ENCODE results near the gene ZNF423.

Gene ZNF423

DNA sequence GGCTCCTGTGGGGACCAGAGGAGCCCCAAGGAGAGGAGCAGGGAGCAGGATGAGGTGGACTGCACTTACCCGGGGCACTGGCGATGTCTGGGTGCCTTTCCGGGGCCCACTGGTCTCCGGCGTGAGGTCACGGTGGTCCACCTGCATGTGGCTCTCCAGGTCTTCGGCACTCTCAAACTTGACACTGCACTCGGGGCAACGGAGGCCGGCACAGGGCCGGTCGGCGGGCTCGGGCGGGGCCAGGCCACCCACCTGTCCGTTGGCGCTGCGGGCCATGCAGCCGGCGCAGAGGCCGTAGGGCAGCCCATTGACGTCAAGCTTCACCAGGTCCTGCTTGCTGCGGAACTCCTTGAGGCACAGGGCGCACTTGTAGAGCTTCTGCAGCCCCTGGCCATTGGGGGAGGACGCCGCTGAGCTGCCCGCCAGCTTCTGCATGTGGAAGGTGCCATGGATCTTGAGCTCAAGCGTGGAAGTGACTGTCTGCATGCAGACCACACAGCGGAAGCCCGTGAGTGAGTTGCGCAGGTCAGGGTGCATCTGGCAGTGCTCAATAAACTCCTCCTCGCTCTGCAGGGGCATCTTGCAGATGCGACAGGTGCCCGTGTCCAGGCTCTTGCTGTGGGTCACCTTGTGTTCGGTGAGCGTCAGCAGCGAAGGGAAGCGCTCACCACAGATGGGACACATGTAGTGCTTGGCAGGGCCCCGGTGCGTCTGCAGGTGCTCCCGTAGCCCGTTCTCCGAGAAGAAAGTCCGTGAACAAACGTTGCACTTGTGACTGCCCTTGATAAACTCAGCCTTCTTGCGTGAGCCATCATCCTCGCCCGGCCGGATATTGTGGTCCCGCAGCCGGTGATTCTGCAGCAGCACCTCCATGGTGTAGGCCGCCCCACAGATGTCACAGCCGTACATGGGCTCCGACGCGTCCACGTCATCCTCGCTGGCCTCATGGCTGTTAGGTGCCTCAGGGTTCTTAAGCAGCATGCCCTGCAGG lies 220.0 kb downstream of the ZNF423 start:
- Histone ChIP-seq H3K36me3 (ENCODE audit: control insufficient read depth, insufficient read depth, low read length) (no peaks in the 10 kb centered on the region), H3K27me3 (replicated peaks; ENCODE audit: control insufficient read depth, insufficient read depth, low read length) (no peaks in the 10 kb centered on the region), H3K4me3 (replicated peaks; ENCODE audit: low read depth, low read length) (no peak overlapping the region)
- TF ChIP-seq CTCF (IDR thresholded peaks at IDR 0.05; ENCODE audit: insufficient read depth, low read length, poor library complexity, severe bottlenecking) = no peak
- DNase-seq (ENCODE audit: extremely low read depth, insufficient read length) = no peak

DNA sequence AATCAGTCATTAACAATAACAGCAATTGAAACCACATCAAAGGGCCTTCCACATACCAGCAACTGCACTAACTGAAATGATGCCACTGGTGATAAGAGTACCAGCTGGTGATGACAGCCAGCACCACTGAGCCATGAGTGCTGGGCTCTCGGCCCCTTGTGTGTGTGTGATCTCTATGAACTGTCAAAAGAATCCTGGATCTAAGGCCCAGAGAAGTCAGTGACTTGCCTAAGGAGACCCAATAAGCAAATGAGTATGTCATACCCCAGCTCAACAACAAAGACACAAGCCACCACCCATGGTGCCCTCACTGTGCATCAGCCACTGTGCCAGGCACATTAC lies 220.9 kb downstream of the ZNF423 start:
- Histone ChIP-seq H3K4me3 (replicated peaks; ENCODE audit: low read depth, low read length) (no peak overlapping the region), H3K36me3 (ENCODE audit: control insufficient read depth, insufficient read depth, low read length) (no peaks in the 10 kb centered on the region)
- no peak for TF ChIP-seq CTCF (IDR thresholded peaks at IDR 0.05; ENCODE audit: insufficient read depth, low read length, poor library complexity, severe bottlenecking)

GRCh38 chr16:49634235-49635008 lies 221.5 kb downstream of the ZNF423 start:
- H3K4me3 ChIP-seq (replicated peaks; ENCODE audit: low read depth, low read length) = no peak overlapping the region
- no peaks in the 10 kb centered on the region for H3K27me3 ChIP-seq (replicated peaks; ENCODE audit: control insufficient read depth, insufficient read depth, low read length)
- no peak for DNase-seq (ENCODE audit: extremely low read depth, insufficient read length)
- no peak for TF ChIP-seq CTCF (IDR thresholded peaks at IDR 0.05; ENCODE audit: insufficient read depth, low read length, poor library complexity, severe bottlenecking)
- H3K36me3 ChIP-seq (ENCODE audit: control insufficient read depth, insufficient read depth, low read length) = no peaks in the 10 kb centered on the region

More for the DNA sequence above, 220.9 kb downstream of the ZNF423 start:
- H3K27me3 ChIP-seq (replicated peaks; ENCODE audit: control insufficient read depth, insufficient read depth, low read length) = no peaks in the 10 kb centered on the region
- DNase-seq (ENCODE audit: extremely low read depth, insufficient read length) = no peak

DNA sequence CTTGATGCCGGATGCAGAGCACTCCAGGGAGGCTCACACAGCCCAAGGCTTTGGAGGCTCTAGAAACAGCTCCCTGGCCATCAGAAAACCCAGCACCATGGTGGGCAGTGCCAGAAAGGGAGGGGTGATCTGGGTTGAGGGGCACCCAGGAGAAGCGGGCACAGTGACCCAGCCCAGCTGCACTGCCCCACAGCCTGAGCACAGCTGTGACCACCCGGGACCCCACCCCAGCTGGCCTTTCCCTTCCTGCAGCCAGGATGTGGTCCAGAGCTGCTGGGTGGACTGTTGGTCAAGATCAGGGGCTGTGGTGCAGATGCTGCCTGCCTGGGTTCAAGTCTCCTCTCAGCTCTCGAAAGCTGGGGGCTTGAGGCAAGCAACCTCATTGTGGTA lies 223.1 kb downstream of the ZNF423 start:
- DNase-seq (ENCODE audit: extremely low read depth, insufficient read length) = no peak
- no peaks in the 10 kb centered on the region for H3K27me3 ChIP-seq (replicated peaks; ENCODE audit: control insufficient read depth, insufficient read depth, low read length)
- H3K36me3 ChIP-seq (ENCODE audit: control insufficient read depth, insufficient read depth, low read length) = no peaks in the 10 kb centered on the region
- TF ChIP-seq CTCF (IDR thresholded peaks at IDR 0.05; ENCODE audit: insufficient read depth, low read length, poor library complexity, severe bottlenecking) = no peak
- no peak overlapping the region for H3K4me3 ChIP-seq (replicated peaks; ENCODE audit: low read depth, low read length)

GRCh38 chr16:49632086-49632794 lies 223.7 kb downstream of the ZNF423 start:
- no peak for DNase-seq (ENCODE audit: extremely low read depth, insufficient read length)
- H3K36me3 ChIP-seq (ENCODE audit: control insufficient read depth, insufficient read depth, low read length) = no peaks in the 10 kb centered on the region
- no peaks in the 10 kb centered on the region for H3K27me3 ChIP-seq (replicated peaks; ENCODE audit: control insufficient read depth, insufficient read depth, low read length)
- H3K4me3 ChIP-seq (replicated peaks; ENCODE audit: low read depth, low read length) = no peak overlapping the region
- no peak for TF ChIP-seq CTCF (IDR thresholded peaks at IDR 0.05; ENCODE audit: insufficient read depth, low read length, poor library complexity, severe bottlenecking)
